DND-41 (cell line): ENCODE data around the gene AKAP17A.

Experiments used
- EZH2 ChIP-seq: IDR thresholded peaks from 3 replicates; pipeline ENCODE4 v1.6.1; 2012; ENCODE audit warnings: borderline replicate concordance, low read depth, mild to moderate bottlenecking, moderate library complexity, low read length, inconsistent platforms; ENCODE audit not compliant: severe bottlenecking
- TF ChIP-seq, protein P1 (sequence below): IDR thresholded peaks from 2 replicates; pipeline ENCODE4 v1.5.1; 2012; ENCODE audit warnings: borderline replicate concordance, low read length, moderate library complexity, mild to moderate bottlenecking; ENCODE audit not compliant: poor library complexity, severe bottlenecking; ENCODE audit errors: extremely low read depth

DNA sequence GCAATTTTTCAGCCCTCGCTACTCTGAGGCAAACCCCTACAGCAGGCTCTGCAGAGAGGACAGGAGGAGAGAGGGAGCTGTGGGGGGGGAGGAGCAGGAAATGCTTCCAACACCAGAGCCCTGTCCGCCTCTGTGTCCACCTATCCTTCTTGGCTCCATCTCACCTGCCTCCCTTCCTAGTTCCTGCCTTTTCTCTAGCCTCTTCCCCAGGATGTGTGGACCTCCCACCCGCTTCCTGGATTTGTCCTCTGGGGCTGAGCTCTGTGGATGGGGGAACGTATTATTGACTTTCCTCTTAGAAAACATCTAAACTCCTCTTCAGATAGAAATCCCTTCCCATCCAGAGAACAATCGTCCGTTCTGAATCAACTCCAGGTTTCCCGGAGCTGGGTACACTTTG is 37.8 kb downstream of the AKAP17A start:
- TF ChIP-seq, protein P1, sequence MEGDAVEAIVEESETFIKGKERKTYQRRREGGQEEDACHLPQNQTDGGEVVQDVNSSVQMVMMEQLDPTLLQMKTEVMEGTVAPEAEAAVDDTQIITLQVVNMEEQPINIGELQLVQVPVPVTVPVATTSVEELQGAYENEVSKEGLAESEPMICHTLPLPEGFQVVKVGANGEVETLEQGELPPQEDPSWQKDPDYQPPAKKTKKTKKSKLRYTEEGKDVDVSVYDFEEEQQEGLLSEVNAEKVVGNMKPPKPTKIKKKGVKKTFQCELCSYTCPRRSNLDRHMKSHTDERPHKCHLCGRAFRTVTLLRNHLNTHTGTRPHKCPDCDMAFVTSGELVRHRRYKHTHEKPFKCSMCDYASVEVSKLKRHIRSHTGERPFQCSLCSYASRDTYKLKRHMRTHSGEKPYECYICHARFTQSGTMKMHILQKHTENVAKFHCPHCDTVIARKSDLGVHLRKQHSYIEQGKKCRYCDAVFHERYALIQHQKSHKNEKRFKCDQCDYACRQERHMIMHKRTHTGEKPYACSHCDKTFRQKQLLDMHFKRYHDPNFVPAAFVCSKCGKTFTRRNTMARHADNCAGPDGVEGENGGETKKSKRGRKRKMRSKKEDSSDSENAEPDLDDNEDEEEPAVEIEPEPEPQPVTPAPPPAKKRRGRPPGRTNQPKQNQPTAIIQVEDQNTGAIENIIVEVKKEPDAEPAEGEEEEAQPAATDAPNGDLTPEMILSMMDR, result no peak
- TF ChIP-seq EZH2, result no peak
